Anterior cingulate cortex (tissue), 58 donors: ENCODE data around the gene LRRC14B.
A peak's percentile ranks its signal among the peaks of the same experiment; 100 is the strongest.
"Not testable (repeated sequence)": the region's sequence is repeated elsewhere in the genome, so short reads cannot be mapped to it uniquely, and the experiment has no call there.

Experiments used
- DNase-seq, 58 donors: peaks; one replicate each; lab custom pipeline; 2025; lab: John Stamatoyannopoulos, UW

The LRRC14B gene

DNA sequence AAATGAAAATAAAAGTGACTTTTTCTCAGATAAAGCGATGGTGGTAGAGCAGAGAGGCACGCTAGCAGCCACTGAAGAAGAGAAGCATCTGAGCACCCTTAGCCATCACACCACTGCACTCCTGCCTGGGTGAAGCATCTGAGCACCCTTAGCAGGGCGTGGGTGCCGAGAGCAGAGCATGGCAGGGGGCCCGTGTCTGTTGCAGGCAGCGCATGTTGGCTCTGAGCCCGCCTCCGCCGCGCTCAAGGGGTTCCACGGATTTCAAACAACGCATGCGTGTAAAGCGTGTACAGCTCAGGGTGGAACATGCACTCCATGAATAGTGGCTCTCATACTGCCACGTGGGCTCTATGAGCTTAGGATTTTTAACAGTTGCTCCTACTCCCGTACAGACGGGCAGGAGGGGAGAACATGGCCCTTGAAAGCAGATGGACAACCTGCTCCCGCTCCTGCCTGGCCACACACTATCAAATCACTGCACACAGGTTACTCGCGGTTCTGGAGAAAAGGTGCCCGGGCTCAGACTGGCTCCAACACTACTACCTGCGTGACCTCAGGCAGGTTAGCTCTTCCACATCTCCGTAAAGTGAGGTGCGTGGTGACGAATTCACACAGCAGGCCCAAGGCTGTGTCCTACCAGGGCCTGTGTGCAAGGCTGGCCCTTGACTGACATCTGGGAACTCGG is 12.1 kb downstream of the LRRC14B start:
- DNase-seq = no peak

DNA sequence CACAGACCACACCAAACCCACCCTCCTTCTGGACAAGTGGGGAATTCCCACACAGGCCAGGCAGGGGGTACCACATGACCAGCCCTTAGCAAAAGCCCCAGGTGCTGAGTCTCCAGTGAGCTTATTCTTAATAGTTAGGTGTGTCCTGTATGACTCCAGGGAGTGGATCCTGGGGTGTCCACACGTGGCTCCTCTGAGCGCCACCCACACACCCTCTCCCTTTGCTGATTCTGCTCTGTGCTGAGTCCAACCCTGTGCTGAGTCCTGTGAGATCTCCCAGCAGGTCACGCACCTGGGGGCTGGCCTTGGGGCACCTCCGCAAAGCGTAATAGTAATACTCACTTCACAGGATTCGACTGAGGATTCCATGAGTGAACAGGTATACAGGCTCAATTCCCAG is 12.7 kb downstream of the LRRC14B start:
- DNase-seq = no peak

DNA sequence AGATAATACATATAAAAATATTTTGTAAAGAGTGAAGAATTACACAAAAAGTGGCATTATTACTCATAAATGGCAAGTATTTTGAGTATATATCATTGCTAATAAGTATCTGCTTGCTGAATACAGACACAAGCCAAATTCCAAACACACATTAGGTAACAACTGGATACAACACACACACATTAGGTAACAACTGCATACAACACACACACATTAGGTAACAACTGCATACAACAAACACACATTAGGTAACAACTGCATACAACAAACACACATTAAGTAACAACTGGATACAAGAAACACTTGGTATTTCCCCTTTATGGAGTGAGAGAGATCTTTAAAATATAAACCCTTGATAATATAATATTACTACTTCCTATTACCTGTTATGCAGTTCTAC is 13.2 kb downstream of the LRRC14B start:
- DNase-seq = no peak

DNA sequence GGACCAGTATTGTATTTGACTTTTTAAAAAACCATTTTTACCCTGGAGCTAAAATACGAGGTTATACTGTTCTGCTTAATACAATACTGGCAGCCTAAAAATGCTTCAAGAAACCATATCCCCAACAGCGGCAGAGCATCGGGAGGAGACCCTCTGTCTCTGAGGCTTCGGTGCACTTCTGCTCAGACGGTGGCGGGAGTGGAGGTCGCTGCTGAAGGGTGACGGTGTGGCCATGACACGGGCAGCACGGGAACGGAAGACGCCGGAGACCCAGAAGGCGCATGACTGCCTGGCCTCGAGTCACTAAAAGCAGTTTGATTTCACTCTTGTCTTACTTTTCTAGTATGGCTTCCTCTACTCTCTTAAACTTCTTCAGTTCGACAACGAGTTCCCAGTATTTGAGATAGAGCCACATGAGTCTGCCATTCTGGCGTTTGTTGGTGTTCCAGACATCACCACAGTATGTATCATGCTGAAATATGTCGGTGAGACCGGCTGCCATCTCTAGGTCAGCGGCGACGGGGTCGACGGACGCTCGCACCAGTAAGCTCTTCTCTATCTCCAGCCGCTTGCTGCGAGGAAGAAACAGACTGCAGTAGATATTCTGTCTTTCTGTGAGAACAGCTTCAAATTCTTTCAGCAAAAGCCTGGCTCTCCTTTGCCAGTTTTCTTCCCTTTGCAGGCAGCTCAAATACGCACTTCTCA is 13.8 kb downstream of the LRRC14B start:
- no peak for DNase-seq

DNA sequence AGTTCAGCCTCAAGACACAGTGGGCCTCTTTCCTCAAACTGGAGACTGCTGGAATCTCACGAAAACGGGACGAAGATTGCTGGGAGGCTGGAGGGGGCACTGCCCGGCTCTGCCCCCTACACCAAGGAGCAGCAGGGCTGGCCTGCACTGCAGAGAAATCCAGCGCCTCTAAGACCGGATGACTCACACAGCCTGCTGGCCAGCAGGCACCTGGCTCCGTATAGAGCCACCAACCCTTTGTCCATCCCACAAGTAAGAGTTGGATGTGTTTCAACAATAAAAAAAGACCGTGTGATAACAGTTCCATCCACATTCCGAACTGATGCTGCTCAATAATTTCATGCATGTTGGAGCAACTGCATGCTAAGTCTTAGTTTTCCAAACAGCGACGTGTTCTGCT is 15.1 kb downstream of the LRRC14B start:
- peak in 1 of 58 donors; percentile 9 for DNase-seq

DNA sequence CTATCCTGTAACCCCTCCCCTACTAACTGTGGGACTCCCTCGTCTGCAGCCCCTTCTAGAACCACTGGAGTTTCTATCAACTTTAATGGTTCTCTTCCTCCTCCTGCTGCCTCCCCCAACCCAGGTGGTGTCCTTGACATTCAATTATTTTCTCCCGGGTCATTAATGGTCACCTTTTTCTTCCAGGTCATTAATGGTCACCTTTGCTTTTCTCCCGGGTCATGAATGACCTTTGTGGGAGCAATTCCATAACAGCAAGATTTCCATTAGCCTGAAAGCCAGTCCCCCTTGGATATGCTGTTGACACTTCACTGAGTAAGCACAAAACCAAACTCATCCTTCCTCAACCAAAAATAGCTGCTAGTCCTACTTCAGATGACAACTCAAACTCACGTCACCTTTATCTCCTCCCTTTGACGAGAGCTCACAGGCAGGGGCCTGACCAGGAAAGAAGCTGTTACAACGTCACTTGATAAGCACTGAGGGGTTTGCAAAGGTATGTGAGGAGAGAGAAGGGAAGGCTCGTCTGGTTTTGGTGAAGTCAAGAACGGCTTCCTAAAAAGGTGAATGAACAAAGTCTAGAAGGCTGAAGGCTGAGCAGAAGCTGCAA is 15.7 kb downstream of the LRRC14B start:
- no peak for DNase-seq

DNA sequence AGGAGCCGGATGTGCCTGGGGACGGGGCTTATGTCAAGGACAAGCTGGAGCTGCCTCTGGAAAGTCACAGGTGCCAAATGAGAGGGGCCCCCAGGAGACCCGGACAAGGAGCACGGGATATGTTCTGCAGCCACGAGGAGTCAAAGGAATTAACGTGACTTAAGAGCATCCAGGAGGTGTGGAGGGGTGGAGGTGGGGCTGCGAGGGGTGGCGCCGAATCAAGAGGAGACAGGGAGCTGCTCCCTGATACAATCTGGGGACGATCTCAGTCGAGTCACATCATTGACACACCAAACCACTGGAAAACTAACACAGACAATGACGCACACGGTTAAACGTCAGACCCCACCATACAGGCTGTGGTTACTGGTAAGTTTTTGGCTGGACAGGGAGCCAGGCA is 16.3 kb downstream of the LRRC14B start:
- no peak for DNase-seq

DNA sequence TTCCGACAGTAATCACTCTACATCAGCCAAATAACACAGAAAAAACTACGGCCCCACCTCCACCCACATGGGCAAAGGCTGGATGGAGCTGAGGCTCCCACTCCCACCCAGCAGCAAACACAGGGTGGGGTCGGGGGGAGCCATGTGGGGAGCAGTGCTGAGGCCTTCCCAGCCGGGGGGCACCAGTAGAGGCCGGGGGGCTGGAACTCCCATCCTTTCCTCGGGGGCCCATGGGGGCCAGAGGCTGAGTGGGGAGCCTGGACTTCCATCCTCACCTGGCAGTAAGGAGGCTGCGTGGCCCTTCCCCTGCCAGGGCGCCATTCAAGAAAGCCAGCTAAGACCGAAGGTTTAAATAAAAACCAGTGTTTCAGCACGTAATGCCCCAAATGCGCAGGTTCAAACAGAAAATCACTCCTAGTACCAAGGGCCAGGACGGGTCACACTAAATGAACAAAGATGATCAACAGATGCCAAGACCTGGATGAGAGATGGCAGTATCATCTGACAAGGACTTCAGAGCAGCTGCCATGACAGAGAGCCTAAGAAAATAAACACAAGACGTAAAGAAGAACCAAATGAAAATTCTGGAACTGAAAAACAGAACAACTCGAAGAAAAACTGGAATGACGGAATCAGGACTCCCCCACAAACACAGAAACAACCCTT is 17.3 kb downstream of the LRRC14B start:
- no peak for DNase-seq

DNA sequence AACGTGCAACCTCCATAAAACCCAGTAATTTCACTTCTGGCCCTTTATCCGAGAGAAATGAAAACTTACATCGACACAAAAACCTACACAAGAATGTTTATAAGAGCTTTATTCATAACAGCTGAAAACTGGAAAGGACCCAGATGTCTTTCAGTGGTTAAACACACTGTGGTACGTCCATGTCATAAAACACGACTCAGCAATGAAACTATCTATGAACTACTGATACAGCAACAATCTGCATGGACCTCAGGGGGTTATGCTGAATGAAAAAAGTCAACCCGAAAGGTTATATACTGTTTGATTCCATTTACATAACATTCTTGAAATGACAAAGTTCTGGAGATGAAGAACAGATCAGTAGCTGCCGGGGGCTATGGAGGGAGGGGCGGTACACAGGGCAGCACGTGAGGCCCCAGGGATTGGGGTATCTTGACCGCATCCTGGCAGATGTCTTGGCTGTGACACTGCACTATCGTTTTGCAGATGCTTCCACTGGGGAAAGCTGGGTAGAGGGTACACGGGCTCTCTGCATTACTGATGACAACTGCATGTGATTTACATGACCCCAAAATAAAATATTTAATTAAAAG is 22.6 kb downstream of the LRRC14B start:
- no peak for DNase-seq

DNA sequence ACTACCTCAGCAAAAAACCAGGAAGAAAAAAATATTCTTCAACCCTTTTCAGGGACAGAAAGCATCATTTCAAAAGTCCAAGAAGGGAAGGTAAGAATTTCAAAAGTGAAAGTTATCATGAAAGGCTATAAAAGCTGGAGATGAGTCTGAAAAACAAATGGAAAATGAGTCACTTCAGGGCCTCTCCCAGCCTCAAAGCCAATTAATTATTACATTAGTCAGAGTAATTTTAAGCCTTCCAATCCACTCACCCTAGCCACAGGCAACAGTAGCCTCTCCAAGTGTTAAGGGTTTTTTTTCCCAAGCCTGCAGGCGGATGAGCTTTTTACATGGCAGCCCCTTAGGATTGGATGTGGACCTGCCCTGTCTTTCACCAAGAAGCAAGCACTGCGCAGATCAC is 24.0 kb downstream of the LRRC14B start:
- DNase-seq = not testable (repeated sequence)

DNA sequence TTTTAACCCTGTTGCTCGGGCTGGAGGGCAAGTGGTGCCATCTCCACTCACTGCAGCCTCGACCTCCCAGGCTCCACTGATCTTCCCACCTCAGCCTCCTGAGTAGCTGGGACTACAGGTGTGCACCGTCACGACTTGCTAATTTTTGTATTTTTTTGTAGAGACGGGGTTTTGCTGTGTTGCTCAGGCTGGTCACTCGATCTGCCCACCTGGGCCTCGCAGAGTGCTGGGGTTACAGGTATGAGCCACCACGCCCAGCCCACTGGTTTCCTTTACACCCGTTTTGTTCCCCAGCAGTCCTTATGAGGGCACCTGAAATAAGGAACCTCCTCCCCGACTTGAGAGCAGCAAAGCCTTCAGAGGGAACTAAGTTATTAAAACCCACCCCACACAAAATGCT is 24.8 kb downstream of the LRRC14B start:
- not testable (repeated sequence) for DNase-seq

DNA sequence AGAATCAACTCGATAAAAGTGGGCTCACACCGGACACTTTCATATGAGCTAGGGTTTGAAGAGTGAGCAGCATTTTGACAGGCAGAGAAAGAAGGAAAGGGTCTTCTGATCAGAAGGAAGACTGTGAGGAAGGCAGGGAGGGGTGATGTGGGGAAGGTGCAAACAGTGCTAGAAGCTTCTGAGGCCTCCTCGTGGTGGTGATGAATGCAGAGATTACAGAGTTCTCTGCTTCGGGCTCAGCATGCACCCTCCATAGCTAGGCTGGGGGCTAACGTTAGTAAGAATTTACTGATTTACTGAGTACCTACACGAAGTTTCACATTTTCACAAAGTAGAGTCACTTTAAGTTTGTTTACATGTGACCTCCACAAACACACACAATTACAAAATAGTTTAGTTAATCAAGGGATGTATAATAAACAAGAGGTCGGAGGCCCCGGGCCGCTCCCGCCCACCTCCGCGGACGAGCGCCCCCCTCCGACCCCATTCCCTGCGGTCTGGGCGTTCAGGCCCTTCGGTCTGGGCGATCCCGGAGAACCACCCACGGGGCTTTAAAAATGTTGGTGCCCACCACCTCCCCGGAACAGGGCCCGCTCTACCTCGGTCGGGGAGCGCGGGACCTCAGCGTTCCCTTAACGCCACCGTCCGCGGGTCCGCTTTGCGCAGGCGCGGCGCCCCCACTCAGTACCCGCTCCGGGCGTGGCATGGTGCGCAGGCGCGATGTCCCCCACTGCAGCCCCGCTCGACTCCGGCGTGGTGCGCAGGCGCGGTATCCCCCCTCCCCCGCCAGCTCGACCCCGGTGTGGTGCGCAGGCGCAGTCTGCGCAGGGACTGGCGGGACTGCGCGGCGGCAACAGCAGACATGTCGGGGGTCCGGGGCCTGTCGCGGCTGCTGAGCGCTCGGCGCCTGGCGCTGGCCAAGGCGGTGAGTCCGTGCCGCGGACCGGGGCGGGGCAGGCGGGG is 26.5 kb downstream of the LRRC14B start, which contains the start of the genes CCDC127 and SDHA:
Gene CCDC127 (minus strand): TSS at position 660 of the 963 bp plus-strand sequence. CDS start 1,304 bp downstream, outside the sequence.
Gene SDHA (plus strand): TSS at position 827 of the 963 bp plus-strand sequence. CDS start 36 bp downstream, at position 863.
- DNase-seq = peak; percentile 42 to 95 (median 89)

DNA sequence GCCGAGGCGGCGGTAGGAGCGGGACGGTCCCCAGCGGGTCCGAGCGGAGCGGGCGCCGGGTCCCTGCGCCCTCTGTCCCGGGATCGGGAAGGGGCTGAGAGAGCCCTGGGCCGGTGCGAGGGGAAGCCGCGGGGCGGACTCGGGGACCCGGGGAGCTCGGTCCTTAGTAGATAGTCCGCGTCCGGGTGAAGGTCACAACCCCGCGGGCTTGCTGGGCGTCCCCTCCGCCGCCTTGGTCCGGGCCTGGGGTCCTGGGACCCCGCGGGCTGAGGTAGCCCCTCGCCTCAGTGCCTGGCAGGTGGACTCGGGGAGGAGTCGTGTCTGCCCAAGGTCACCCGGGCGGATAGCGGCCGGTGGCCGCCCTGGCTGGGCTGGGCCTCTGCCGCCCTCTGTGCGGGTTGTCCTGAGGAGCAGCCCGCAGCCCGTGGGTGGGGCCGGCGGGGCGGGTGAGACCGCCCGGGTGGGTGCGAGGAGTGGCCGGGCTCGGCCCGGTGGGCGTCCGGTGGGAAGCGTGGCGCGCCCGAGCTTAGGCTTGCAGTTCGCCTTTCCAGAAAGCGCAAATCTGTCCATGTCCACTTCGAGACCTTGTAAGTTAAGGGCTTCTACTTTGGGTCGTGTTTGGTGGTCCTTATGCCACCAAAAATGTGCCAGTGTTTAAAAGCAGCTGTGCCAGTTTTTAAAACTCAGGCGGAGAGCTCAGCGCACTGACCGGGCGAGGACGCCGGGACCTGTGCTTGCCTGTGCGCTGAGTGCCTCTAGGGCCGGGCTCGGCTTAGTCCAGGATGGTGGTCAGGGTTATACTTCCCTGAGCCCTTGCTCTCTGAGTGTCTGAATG is 27.4 kb downstream of the LRRC14B start:
- peak in 12 of 58 donors; percentile 10 to 52 (median 39) for DNase-seq

DNA sequence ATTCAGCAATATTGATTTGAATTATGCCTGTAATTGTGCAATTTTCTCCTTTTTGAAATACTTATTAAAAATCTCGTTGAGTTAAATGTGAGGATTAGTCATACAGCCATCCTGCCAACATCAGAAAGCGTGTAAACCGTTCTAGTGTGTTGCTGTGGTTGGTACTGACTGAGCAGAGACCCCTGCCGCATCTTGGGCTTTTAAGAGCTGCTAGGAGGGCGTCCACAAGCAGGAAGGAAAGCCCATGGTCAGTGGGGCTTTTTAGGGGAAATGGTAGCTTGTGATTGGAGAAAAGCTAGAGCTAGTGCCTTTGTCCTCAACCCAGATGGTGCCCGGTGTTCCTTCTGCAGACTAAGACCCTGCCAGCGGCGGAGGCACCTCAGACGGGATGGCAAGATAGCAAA is 28.2 kb downstream of the LRRC14B start:
- DNase-seq = peak in 2 of 58 donors; percentile 4 to 12

DNA sequence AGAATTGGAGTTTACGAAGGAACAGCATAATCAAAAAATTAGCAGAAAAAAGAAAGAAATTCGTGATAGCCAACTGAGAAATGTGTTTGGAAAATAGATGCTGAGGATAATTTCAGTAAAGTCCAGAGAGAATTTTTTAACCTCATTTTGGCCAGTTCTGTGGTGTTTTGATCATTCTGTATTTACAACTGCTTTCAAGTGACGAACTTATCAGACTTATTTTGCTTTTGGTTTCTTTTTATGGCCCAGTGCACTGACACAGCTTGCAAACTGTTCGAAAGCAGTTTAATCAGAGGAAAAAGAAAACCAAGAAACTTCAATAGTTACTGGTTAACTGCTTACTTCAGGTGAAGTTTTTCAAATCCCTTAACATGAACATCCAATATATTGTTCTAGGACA is 28.7 kb downstream of the LRRC14B start:
- no peak for DNase-seq

DNA sequence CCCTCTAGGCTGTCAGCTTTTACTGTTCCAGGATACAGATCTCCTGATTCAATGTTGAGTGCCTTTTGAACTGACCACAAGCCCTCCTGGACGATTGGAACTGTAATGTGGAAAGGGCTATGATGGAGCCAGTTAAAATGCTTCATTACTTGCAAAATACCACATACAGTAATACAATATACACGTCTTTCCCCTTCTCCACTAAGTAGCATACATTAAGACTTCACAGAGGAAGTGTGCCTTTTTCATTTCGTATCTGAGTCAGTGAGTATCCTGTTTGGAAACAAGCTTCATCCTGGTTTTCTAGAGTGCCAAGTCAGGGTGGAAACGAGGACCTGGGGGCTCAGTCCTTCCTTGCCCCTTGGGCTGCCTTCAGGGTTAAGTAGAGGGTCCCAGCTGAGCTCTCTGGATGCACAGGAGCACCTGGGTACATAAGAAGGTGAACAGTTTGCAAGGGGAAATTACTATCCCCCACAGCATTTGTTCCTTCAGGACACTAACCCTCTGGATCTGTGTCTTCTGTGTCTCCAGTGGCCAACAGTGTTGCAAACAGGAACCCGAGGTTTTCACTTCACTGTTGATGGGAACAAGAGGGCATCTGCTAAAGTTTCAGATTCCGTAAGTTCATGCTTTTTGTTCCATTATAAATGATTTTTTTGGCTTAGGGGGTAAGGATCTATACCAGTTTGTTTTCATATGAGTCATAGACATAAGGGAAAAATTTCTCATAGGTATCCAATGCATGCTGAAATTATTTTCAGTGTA is 31.8 kb downstream of the LRRC14B start:
- DNase-seq = not testable (repeated sequence)

DNA sequence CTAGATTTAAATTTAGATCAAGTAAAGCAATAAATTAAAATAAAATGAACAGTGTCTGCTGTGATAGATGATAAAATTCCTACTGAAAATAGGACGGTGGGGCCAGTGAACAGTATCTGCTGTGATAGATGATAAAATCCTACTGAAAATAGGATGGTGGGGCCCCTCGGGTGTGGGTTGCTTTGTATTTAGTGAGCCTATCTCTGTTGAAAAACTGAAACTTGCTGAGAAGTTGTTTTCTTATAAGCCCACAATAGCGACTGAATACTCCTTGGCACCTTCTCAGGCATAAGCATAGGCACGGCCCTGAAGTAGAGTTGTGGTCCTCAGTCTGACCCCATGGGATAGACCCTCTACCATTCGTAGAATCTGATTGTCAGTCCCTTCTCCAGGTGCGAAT is 32.5 kb downstream of the LRRC14B start:
- no peak for DNase-seq

DNA sequence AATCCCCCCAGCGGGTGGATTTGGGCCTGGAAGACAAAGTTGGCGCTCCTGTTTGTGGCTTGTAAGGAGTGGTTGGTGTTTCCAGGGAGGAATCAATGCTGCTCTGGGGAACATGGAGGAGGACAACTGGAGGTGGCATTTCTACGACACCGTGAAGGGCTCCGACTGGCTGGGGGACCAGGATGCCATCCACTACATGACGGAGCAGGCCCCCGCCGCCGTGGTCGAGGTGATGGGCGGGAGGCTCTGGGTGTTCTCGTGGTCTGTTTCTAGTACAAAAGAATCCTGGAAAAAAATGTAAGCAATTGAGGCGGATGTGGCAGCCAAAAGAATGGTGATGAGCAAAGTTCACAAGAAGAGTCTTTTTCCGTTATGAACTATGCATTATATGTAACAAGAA is 34.0 kb downstream of the LRRC14B start:
- DNase-seq = no peak
